Urinary bladder (tissue), 2 donors: Measurements from ENCODE around the gene MGAT1. TPM values are rescaled to one million over a fixed set of nuclear protein-coding genes. Genes with fewer than 3 reads are reported as not detected.

ENCODE experiments used
- polyA plus RNA-seq: library from polyadenylated mRNA; stranded (reverse); fragments of 200-250 nt; gene quantifications from one replicate; pipeline ENCODE4 v1.2.3, GENCODE V29; 2013
- total RNA-seq: library from RNA; depleted of rRNA; stranded (reverse); fragments of >200 nt; gene quantifications from one replicate; pipeline ENCODE4 v1.2.3, GENCODE V29; 2014
- donor health status: healthy.

MGAT1 gene
- total and polyA plus RNA-seq, 2 donors: 50.6 to 179 TPM

Other genes starting within 250 kb of the MGAT1 start
- not detected for gene SCGB3A1, start 211.3 kb downstream of the MGAT1 start, total RNA-seq
- gene SCGB3A1, start 211.3 kb downstream of the MGAT1 start, polyA plus RNA-seq: 0.32 TPM
- 18.2 TPM for gene FLT4, start 153.2 kb downstream of the MGAT1 start, total RNA-seq
- 8.4 TPM for gene FLT4, start 153.2 kb downstream of the MGAT1 start, polyA plus RNA-seq
- not detected for gene OR2Y1, start 62.7 kb downstream of the MGAT1 start, total RNA-seq
- not detected for gene OR2Y1, start 62.7 kb downstream of the MGAT1 start, polyA plus RNA-seq
- gene ZFP62, start 58.5 kb upstream of the MGAT1 start, total RNA-seq: 32.6 TPM
- gene ZFP62, start 58.5 kb upstream of the MGAT1 start, polyA plus RNA-seq: 17.4 TPM
- gene BTNL8, start 96.4 kb upstream of the MGAT1 start, total RNA-seq: not detected
- gene BTNL8, start 96.4 kb upstream of the MGAT1 start, polyA plus RNA-seq: 0.10 TPM
- not detected for gene BTNL3, start 186.0 kb upstream of the MGAT1 start, total RNA-seq
- gene BTNL3, start 186.0 kb upstream of the MGAT1 start, polyA plus RNA-seq: 0.04 TPM
- gene BTNL9, start 237.5 kb upstream of the MGAT1 start, total RNA-seq: 7.0 TPM
- 11.9 TPM for gene BTNL9, start 237.5 kb upstream of the MGAT1 start, polyA plus RNA-seq